NCI-H1694 (cell line): ENCODE results near the gene USP30.

ENCODE experiments used
- DNase-seq: peaks from one replicate; lab custom pipeline; 2025; lab: John Stamatoyannopoulos, UW

Gene USP30

GRCh38 chr12:109127533-109128242, 75.3 kb downstream of the USP30 start:
- no peak for DNase-seq

DNA sequence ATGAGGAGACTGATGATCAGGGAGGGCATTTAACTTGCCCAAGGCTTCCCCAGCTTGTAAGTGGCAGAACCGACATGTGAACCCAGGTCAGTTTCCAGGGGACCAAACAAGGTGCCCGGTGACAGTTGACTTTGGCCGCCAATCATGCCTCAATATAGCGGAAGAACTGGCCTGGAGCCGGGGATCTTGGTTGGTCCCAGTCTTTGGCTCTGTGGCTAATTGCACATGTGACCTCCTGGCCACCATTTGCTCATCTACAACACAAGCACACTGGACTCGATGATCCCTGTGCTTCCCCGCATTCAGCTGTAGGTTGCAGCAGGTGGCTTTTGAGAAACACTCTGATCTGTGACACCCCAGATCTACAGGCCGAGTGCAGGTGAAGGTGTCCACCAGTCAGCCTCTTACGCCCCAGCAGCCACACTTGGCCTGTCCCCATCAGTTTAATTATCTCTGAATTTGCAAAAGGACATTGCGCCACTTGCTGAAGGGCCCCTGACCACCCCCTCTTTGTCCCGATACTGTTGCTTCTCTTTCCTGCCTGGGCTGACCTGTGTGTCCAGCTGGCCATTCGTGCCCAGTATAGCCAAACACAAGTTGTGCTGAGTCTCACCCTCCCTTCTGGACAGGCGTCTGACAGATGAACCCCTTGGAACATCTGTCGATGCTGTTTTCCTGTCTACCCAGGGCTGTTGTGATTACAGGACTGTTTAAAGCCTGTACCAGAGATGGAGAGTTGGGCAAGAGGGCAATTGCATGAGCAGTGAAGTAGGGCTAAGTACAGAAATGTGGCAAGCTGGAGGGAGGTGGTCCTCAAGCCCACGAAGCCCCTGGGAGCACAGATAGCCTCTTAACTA, 78.1 kb downstream of the USP30 start:
- DNase-seq, result no peak

GRCh38 chr12:109131154-109132050, 79.0 kb downstream of the USP30 start:
- no peak for DNase-seq

- DNase-seq, result no peak
Observed at GRCh38 chr12:109134186-109134917, 82.0 kb downstream of the USP30 start.

DNA sequence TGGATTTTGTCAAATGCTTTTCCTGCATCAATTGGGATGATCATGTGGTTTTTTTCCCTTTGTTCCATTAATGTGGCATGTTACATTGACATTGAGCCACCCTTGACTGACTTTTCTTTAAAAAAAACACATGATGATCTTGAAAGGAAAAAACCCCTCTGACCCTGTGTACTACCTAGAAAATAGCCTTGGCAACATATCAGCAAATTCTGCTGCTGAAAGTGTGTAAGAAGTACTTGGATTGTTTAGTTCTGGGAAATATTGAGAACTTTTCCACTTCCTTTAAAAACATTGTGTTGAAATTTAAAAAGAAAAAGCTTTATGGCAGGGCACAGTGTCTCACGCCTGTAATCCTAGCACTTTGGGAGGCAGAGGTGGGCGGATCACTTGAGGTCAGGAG, 84.7 kb downstream of the USP30 start:
- DNase-seq, result no peak
